Right lobe of liver (tissue), 6 donors: Measurements from ENCODE around the gene MCC. TPM values are rescaled to one million over a fixed set of nuclear protein-coding genes. Genes with fewer than 3 reads are reported as not detected.

Experiments used
- ATAC-seq, 4 donors: fragments of 200-7000 bp; cut with Tn5 transposase; one replicate each; pipeline ENCODE4 v1.9.1; 2020; ENCODE audit warnings: mild to moderate bottlenecking in 4 of 4, moderate library complexity in 4 of 4
- DNase-seq, 3 donors: peaks; one replicate each; pipeline ENCODE4 v3.0.0-alpha.2; 2020
- H3K27ac ChIP-seq, 3 donors: fragments of 200-600 bp; one replicate each; pipeline ENCODE4 v1.8.0; 2022
- H3K27me3 ChIP-seq, 2 donors: fragments of 200-600 bp; one replicate each; pipeline ENCODE4 v1.8.0; 2022
- H3K36me3 ChIP-seq, 4 donors: fragments of 200-600 bp; sonication (generic) in 1 of 4; one replicate each; pipeline versions ENCODE4 v1.5.1 to v1.8.0; 2017 to 2022; ENCODE audit warnings: control low read depth in 1 of 4
- H3K4me1 ChIP-seq, 4 donors: fragments of 200-600 bp; sonication (generic) in 1 of 4; one replicate each; pipeline versions ENCODE4 v1.5.1 to v1.8.0; 2017 to 2022; ENCODE audit warnings: control low read depth in 1 of 4
- H3K4me3 ChIP-seq, 3 donors: fragments of 200-600 bp; one replicate each; pipeline ENCODE4 v1.8.0; 2022
- H3K9me3 ChIP-seq, 4 donors: fragments of 200-600 bp; sonication (generic) in 1 of 4; one replicate each; pipeline versions ENCODE4 v1.5.1 to v1.8.0; 2017 to 2022; ENCODE audit warnings: control low read depth in 1 of 4
- POLR2A ChIP-seq: fragments of 450-650 bp; IDR thresholded peaks from one replicate; pipeline ENCODE4 v1.6.1; 2017; ENCODE audit warnings: antibody characterized with exemption, mild to moderate bottlenecking
- WGBS: methylation state at CpG from one replicate; pipeline ENCODE4 v1.1.6; 2018; ENCODE audit warnings: low coverage, low lambda C conversion rate; ENCODE audit not compliant: insufficient coverage; ENCODE audit errors: missing lambda C conversion rate; 5-methylcytosine and 5-hydroxymethylcytosine counted together
- intact Hi-C, 2 donors: fragments of 100-400 bp; cut with DNase I; formaldehyde crosslinking; loops; one replicate each; pipeline versions ENCODE4 v1.11.2 to v1.14.1; 2022
- total RNA-seq, 6 experiments: library from RNA; depleted of rRNA in 2 of 6; stranded (reverse); fragments of >200 nt in 2 of 6; fragmentation: NEBNext Ultra II Directional in 3 of 6; extraction: Animal tissue kit (Norgen Biotek cat#: 25700) in 3 of 6; gene quantifications; one replicate each; pipeline versions ENCODE4 v1.1.0 to v1.2.4, GENCODE V29; 2016 to 2023
- TF ChIP-seq, protein P1 (sequence below), 4 donors: fragments of 200-600 bp in 3 of 4; fragments of 450-650 bp in 1 of 4; IDR thresholded peaks; one replicate each; pipeline versions ENCODE4 v1.5.1 to v1.8.0; 2016 to 2022; ENCODE audit warnings: antibody characterized with exemption in 4 of 4, mild to moderate bottlenecking in 2 of 4
- donor health status: DM: no; HTN: yes; CAD: no.
- donor health status: DM: no; HTN: no; CAD: no.
- donor health status: DM: no; HTN: no; CAD: no.
- donor health status: DM: no; HTN: yes; CAD: no.
- donor health status: DM: no; HTN: yes; CAD: no.

The MCC gene
- total RNA-seq, 6 experiments from 2014 or later = 23.1 to 35.2 (median 26.1) TPM

DNA sequence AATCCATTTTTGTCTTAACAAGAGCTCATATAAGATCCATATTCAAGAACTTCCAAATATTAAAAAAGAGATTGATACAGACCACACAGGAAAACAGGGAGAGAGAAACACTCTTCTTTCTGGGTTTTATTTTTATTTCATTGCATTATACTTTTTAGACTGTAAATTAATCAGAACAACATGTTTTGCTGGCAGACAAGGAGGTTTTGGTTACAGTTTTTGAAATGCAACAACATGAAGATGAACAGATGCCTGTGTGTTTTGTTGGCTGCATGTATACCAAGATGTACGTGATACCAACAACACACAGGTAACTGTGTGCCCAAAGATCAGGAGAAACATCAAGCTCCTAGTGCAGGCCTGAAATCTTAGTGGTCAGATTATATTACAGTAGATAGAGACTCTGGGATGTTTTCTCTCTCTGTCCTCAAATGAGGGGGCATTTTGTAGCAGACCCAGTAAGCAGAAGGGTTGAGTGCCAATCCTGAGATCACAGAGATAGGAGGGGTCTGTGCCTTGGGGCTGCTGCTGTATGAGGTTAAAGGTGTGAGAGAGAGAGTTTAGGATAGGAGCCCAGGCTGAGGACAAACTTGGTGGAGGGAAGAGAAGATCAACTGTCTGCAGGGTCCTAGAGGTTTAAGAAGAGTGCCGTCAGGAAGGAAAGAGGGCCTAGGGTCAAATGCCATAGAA, 359.5 kb downstream of the MCC start:
- no peak for ATAC-seq
- Histone ChIP-seq H3K36me3 (no peaks in the 10 kb centered on the region), H3K9me3 (no peaks in the 10 kb centered on the region), H3K4me3 (no peak overlapping the region), H3K27ac (no peak overlapping the region), H3K4me1 (peaks cover 0 to 18% (median 7%) of the 10 kb centered on the region in 4 donors), H3K27me3 (no peaks in the 10 kb centered on the region)
- no peak for DNase-seq
- 50% methylated on average over 2 of the region's 2 CpGs for WGBS
- intact Hi-C loops = no loop called here
- TF ChIP-seq POLR2A = no peak
- TF ChIP-seq, protein P1, sequence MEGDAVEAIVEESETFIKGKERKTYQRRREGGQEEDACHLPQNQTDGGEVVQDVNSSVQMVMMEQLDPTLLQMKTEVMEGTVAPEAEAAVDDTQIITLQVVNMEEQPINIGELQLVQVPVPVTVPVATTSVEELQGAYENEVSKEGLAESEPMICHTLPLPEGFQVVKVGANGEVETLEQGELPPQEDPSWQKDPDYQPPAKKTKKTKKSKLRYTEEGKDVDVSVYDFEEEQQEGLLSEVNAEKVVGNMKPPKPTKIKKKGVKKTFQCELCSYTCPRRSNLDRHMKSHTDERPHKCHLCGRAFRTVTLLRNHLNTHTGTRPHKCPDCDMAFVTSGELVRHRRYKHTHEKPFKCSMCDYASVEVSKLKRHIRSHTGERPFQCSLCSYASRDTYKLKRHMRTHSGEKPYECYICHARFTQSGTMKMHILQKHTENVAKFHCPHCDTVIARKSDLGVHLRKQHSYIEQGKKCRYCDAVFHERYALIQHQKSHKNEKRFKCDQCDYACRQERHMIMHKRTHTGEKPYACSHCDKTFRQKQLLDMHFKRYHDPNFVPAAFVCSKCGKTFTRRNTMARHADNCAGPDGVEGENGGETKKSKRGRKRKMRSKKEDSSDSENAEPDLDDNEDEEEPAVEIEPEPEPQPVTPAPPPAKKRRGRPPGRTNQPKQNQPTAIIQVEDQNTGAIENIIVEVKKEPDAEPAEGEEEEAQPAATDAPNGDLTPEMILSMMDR (IDR thresholded peaks at IDR 0.05) = no peak

GRCh38 chr5:113128082-113128481, 360.2 kb downstream of the MCC start:
- Histone ChIP-seq H3K27me3 (no peaks in the 10 kb centered on the region), H3K4me3 (no peak overlapping the region), H3K4me1 (peaks cover 0 to 18% (median 7%) of the 10 kb centered on the region in 4 donors), H3K27ac (no peak overlapping the region), H3K9me3 (no peaks in the 10 kb centered on the region), H3K36me3 (no peaks in the 10 kb centered on the region)
- WGBS = 100% methylated on average over 1 of the region's 1 CpG
- TF ChIP-seq, protein P1 (IDR thresholded peaks at IDR 0.05) = no peak
- TF ChIP-seq POLR2A = no peak
- intact Hi-C loops = no loop called here
- ATAC-seq (no peak), DNase-seq (no peak)

DNA sequence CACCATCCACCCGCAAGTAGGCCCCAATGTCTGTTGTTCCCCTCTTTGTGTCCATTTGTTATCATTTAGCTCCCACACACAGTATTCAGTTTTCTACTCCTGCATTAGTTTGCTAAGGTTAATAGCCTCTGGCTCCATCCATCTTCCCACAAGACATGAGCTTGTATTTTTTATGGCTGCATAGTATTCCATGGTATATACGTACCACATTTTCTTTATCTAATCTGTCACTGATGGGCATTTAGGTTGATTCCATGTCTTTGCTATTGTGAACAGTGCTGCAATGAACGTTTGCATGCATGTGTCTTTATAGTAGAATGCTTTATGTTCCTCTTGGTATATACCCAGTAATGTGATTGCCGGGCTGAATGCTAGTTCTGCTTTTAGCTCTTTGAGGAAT, 361.2 kb downstream of the MCC start:
- WGBS = 59% methylated on average over 4 of the region's 4 CpGs
- H3K4me1 ChIP-seq = peaks cover 0 to 18% (median 7%) of the 10 kb centered on the region in 4 donors
- no peak overlapping the region for H3K27ac ChIP-seq
- no peak for TF ChIP-seq POLR2A
- TF ChIP-seq, protein P1 (IDR thresholded peaks at IDR 0.05) = no peak
- H3K36me3 ChIP-seq = no peaks in the 10 kb centered on the region
- ATAC-seq = no peak
- no peak for DNase-seq
- H3K27me3 ChIP-seq = no peaks in the 10 kb centered on the region
- intact Hi-C loops = no loop called here
- no peaks in the 10 kb centered on the region for H3K9me3 ChIP-seq
- no peak overlapping the region for H3K4me3 ChIP-seq

- ATAC-seq = no peak
- Histone ChIP-seq H3K4me1 (peaks cover 0 to 24% (median 7%) of the 10 kb centered on the region in 4 donors), H3K9me3 (no peaks in the 10 kb centered on the region), H3K4me3 (no peak overlapping the region), H3K27me3 (no peaks in the 10 kb centered on the region), H3K36me3 (no peaks in the 10 kb centered on the region), H3K27ac (no peak overlapping the region)
- 75% methylated on average over 4 of the region's 4 CpGs for WGBS
- intact Hi-C loops = no loop called here
- TF ChIP-seq, protein P1 (IDR thresholded peaks at IDR 0.05) = no peak
- no peak for TF ChIP-seq POLR2A
- DNase-seq = no peak
Observed at GRCh38 chr5:113125371-113125770, 362.9 kb downstream of the MCC start.
